Fibroblast of mammary gland (primary cell): ENCODE results near the gene UTP20.

Source experiments
- DNase-seq: peaks from one replicate; pipeline ENCODE4 v3.0.0-alpha.2; 2010; ENCODE audit warnings: low read depth
- H3K4me3 ChIP-seq: 2 replicates; pipeline ENCODE4 v1.5.1; 2011; ENCODE audit warnings: low read depth, mild to moderate bottlenecking, low read length, moderate library complexity; ENCODE audit not compliant: control insufficient read depth
- CTCF ChIP-seq: conservative IDR thresholded peaks from 2 replicates; pipeline ENCODE4 v1.5.1; 2011; ENCODE audit warnings: low read depth, low read length, inconsistent platforms; ENCODE audit not compliant: control insufficient read depth, insufficient read depth

Gene UTP20

GRCh38 chr12:101280006-101280505, at the start of gene UTP20:
TSS of gene UTP20 (plus strand) at chr12:101280105. CDS start at chr12:101280283, 178 bp downstream.
- DNase-seq, result peak; percentile 82
- H3K4me3 ChIP-seq, result peak within 1 kb of the TSS; percentile 95
- no peak for TF ChIP-seq CTCF

- TF ChIP-seq CTCF, result no peak
- H3K4me3 ChIP-seq, result no peak overlapping the region
- peak; percentile 79 for DNase-seq
These were observed 49.4 kb upstream of the UTP20 start for GRCh38 chr12:101230547-101230946.

- no peak for TF ChIP-seq CTCF
- no peak overlapping the region for H3K4me3 ChIP-seq
- DNase-seq, result no peak
These were observed 48.3 kb upstream of the UTP20 start for GRCh38 chr12:101231636-101232035.

GRCh38 chr12:101235686-101236085, 44.2 kb upstream of the UTP20 start:
- no peak for DNase-seq
- TF ChIP-seq CTCF, result no peak
- H3K4me3 ChIP-seq, result no peak overlapping the region

- no peak for DNase-seq
- H3K4me3 ChIP-seq, result no peak overlapping the region
- no peak for TF ChIP-seq CTCF
These were observed 41.6 kb upstream of the UTP20 start for GRCh38 chr12:101238306-101238705.

GRCh38 chr12:101238800-101239329, 41.0 kb upstream of the UTP20 start:
- no peak for DNase-seq
- no peak overlapping the region for H3K4me3 ChIP-seq
- no peak for TF ChIP-seq CTCF

GRCh38 chr12:101243074-101243473, 36.8 kb upstream of the UTP20 start:
- peak; percentile 2 for DNase-seq
- no peak for TF ChIP-seq CTCF
- H3K4me3 ChIP-seq, result no peak overlapping the region
